Panc1 (cell line): ENCODE measurements around the gene GLI1. TPM values are rescaled to one million over a fixed set of nuclear protein-coding genes. Genes with fewer than 3 reads are reported as not detected.
"Not testable (repeated sequence)": the region's sequence is repeated elsewhere in the genome, so short reads cannot be mapped to it uniquely, and the experiment has no call there.

ENCODE experiments used
- ATAC-seq: fragments of 200-7000 bp; cut with Tn5 transposase; 2 replicates; pipeline ENCODE4 v1.9.1; 2020; ENCODE audit warnings: mild to moderate bottlenecking, moderate library complexity
- BruUV-seq: library from RNA; stranded (reverse); fragments of 400-500 nt; replicated peaks from 2 replicates; lab custom pipeline; 2021; lab: Mats Ljungman, UMichigan
- CTCF ChIA-PET: fragments of 300-600 bp; sonication (Branson Sonifier 250); formaldehyde crosslinking; loops from one replicate; lab custom pipeline; 2022; ENCODE audit warnings: antibody characterized with exemption; lab: Charles Lee
- POLR2A ChIA-PET: fragments of 300-600 bp; sonication (Branson Sonifier 250); formaldehyde crosslinking; loops from one replicate; lab custom pipeline; 2022; ENCODE audit warnings: antibody characterized with exemption; lab: Charles Lee
- DNase-seq: peaks from one replicate; pipeline ENCODE4 v3.0.0-alpha.2; 2010; ENCODE audit warnings: low read depth, low spot score
- H3K27ac ChIP-seq: 2 replicates; pipeline ENCODE4 v1.5.1; 2011; ENCODE audit warnings: mild to moderate bottlenecking, low read length, inconsistent platforms
- H3K27me3 ChIP-seq: fragments of 200-500 bp; sonication (Bioruptor generic); 2 replicates; pipeline ENCODE4 v1.6.0; 2014; ENCODE audit warnings: low read length, inconsistent platforms; ENCODE audit not compliant: control insufficient read depth, insufficient read depth
- H3K36me3 ChIP-seq: fragments of 200-500 bp; sonication (Bioruptor generic); 2 replicates; pipeline ENCODE4 v1.5.1; 2014; ENCODE audit warnings: inconsistent platforms, mild to moderate bottlenecking, low read length, moderate library complexity; ENCODE audit not compliant: control insufficient read depth, insufficient read depth
- H3K4me1 ChIP-seq: 2 replicates; pipeline ENCODE4 v1.5.1; 2011; ENCODE audit warnings: inconsistent platforms, mild to moderate bottlenecking, low read length, moderate library complexity; ENCODE audit not compliant: control insufficient read depth, insufficient read depth
- H3K4me3 ChIP-seq, 2 experiments: 2 replicates each; pipeline ENCODE4 v1.5.1; 2011 to 2012; ENCODE audit warnings: low read depth in 2 of 2, low read length in 2 of 2, mild to moderate bottlenecking in 2 of 2, inconsistent platforms in 1 of 2, moderate library complexity in 1 of 2
- H3K9me3 ChIP-seq: fragments of 200-500 bp; sonication (Bioruptor generic); 2 replicates; pipeline ENCODE4 v1.5.1; 2014; ENCODE audit warnings: low read depth, mild to moderate bottlenecking, inconsistent platforms, low read length, moderate library complexity; ENCODE audit not compliant: control insufficient read depth, insufficient read depth
- CTCF ChIP-seq: fragments of 450-650 bp; IDR thresholded peaks from 2 replicates; pipeline ENCODE4 v1.5.1; 2017; ENCODE audit warnings: mild to moderate bottlenecking
- POLR2AphosphoS5 ChIP-seq: IDR thresholded peaks from 2 replicates; pipeline ENCODE4 v1.6.1; 2012; ENCODE audit warnings: mild to moderate bottlenecking, low read depth, low read length, moderate library complexity
- REST ChIP-seq, 2 experiments: IDR thresholded peaks; 2 replicates each; pipeline ENCODE4 v1.6.1; 2011 to 2012; ENCODE audit warnings: low read depth in 2 of 2, control low read depth in 1 of 2, low read length in 1 of 2, mild to moderate bottlenecking in 1 of 2, moderate library complexity in 1 of 2; ENCODE audit not compliant: insufficient read depth in 1 of 2
- SIN3A ChIP-seq: IDR thresholded peaks from 2 replicates; pipeline ENCODE4 v1.6.1; 2012; ENCODE audit warnings: low read depth, mild to moderate bottlenecking, low read length, moderate library complexity, borderline replicate concordance; ENCODE audit not compliant: insufficient read depth
- TCF7L2 ChIP-seq: IDR thresholded peaks from 2 replicates; pipeline ENCODE4 v1.6.1; 2011; ENCODE audit warnings: mild to moderate bottlenecking, low read depth, low read length, inconsistent platforms
- in situ Hi-C: cut with HindIII; loops from 2 replicates; pipeline ENCODE4 v1.10.0; 2016; ENCODE audit warnings: low sequenced_read_pairs, low pct_unique_long_range_greater_than_20kb
- intact Hi-C: fragments of 100-400 bp; cut with micrococcal nuclease; formaldehyde crosslinking; loops from one replicate; pipeline ENCODE4 v1.10.0; 2022; ENCODE audit not compliant: unreplicated experiment
- total RNA-seq: library from RNA; stranded (reverse); gene quantifications from one replicate; pipeline ENCODE4 v1.2.1, GENCODE V29; 2021; ENCODE audit not compliant: unreplicated experiment

GLI1 gene
- total RNA-seq, 1 experiment from 2014 or later, result 6.5 TPM

- peaks cover 49% of the 10 kb centered on the region for H3K4me1 ChIP-seq
- H3K9me3 ChIP-seq, result no peaks in the 10 kb centered on the region
- peak overlapping the region; percentile 88 to 98 for H3K4me3 ChIP-seq
- in situ Hi-C loops (no loop called here), intact Hi-C loops (no loop called here)
- peak; percentile 28 for DNase-seq
- BruUV-seq, result no TSS peak
- peak overlapping the region; percentile 96 for H3K27ac ChIP-seq
- no peaks in the 10 kb centered on the region for H3K27me3 ChIP-seq
- peaks cover 22% of the 10 kb centered on the region for H3K36me3 ChIP-seq
- peak; percentile 36; the same call in 1 of the 2 replicates for TF ChIP-seq POLR2AphosphoS5
- no peak for TF ChIP-seq TCF7L2
- ChIA-PET CTCF (no interaction called here), POLR2A (interaction anchor here (0.7 kb wide), 1 partner anchor 474 kb away, joined by 4 read pairs; no protein-coding TSS in a partner anchor)
- no peak for ATAC-seq
Measured at GRCh38 chr12:57517187-57517586, 57.6 kb downstream of the GLI1 start.

- intact Hi-C loops, H3K27me3 ChIP-seq, DNase-seq, in situ Hi-C loops, H3K9me3 ChIP-seq, ATAC-seq, BruUV-seq: not testable (repeated sequence)
- H3K4me3 ChIP-seq, result peak overlapping the region; percentile 88 to 98
- TF ChIP-seq POLR2AphosphoS5, result peak; percentile 47
- peak overlapping the region; percentile 96 for H3K27ac ChIP-seq
- ChIA-PET POLR2A (interaction anchor here (0.7 kb wide), 1 partner anchor 474 kb away, joined by 4 read pairs; no protein-coding TSS in a partner anchor), CTCF (interaction anchor here (0.6 kb wide), 1 partner anchor 116 kb away, joined by 3 read pairs; no protein-coding TSS in a partner anchor)
- H3K36me3 ChIP-seq, result peaks cover 17% of the 10 kb centered on the region
- peaks cover 49% of the 10 kb centered on the region for H3K4me1 ChIP-seq
Measured at GRCh38 chr12:57517718-57518117, 58.1 kb downstream of the GLI1 start.

- H3K27ac ChIP-seq, result peak overlapping the region; percentile 96
- TF ChIP-seq TCF7L2 (no peak), POLR2AphosphoS5 (no peak; the same call in 1 of the 2 replicates), SIN3A (no peak)
- no peaks in the 10 kb centered on the region for H3K9me3 ChIP-seq
- intact Hi-C loops (no loop called here), in situ Hi-C loops (no loop called here)
- no peaks in the 10 kb centered on the region for H3K27me3 ChIP-seq
- POLR2A ChIA-PET, result no interaction called here
- no TSS peak for BruUV-seq
- CTCF ChIA-PET, result interaction anchor here (0.6 kb wide), 1 partner anchor 116 kb away, joined by 3 read pairs; no protein-coding TSS in a partner anchor
- peak overlapping the region; percentile 88 to 98 for H3K4me3 ChIP-seq
- ATAC-seq (no peak), DNase-seq (no peak)
- peaks cover 18% of the 10 kb centered on the region for H3K36me3 ChIP-seq
- H3K4me1 ChIP-seq, result peaks cover 49% of the 10 kb centered on the region
Measured at GRCh38 chr12:57518176-57518919, 58.8 kb downstream of the GLI1 start.

- Histone ChIP-seq H3K9me3 (no peaks in the 10 kb centered on the region), H3K36me3 (peaks cover 19% of the 10 kb centered on the region), H3K27ac (peak overlapping the region; percentile 96), H3K4me3 (peak overlapping the region; percentile 88 to 98), H3K27me3 (no peaks in the 10 kb centered on the region), H3K4me1 (peaks cover 55% of the 10 kb centered on the region)
- intact Hi-C loops, result no loop called here
- CTCF ChIA-PET, result no interaction called here
- DNase-seq (no peak), ATAC-seq (no peak)
- no peak for TF ChIP-seq REST (IDR thresholded peaks at IDR 0.05; ENCODE audit: insufficient read depth in 1 of 2, low read depth in 2 of 2, low read length in 1 of 2)
- no peak for TF ChIP-seq CTCF
- no peak for TF ChIP-seq POLR2AphosphoS5
- no peak for TF ChIP-seq SIN3A
- no peak for TF ChIP-seq TCF7L2
- POLR2A ChIA-PET, result no interaction called here
- in situ Hi-C loops, result no loop called here
- BruUV-seq, result no TSS peak
Measured at GRCh38 chr12:57518920-57519795, 59.6 kb downstream of the GLI1 start.
